ENCODE results near the gene APP. TPM values are rescaled to one million over a fixed set of nuclear protein-coding genes. Genes with fewer than 3 reads are reported as not detected.

APP gene
- total RNA-seq, 1 experiment from 2014 or later, result 266 TPM

- Histone ChIP-seq H3K79me2 (ENCODE audit: low read length) (no peaks in the 10 kb centered on the region), H3K4me1 (ENCODE audit: insufficient read depth, low read length) (no peaks in the 10 kb centered on the region), H4K20me1 (ENCODE audit: low read length) (no peaks in the 10 kb centered on the region), H3K36me3 (ENCODE audit: low read depth, low read length) (no peaks in the 10 kb centered on the region), H3K9ac (ENCODE audit: low read length) (no peak overlapping the region), H3K27ac (ENCODE audit: low read length) (no peak overlapping the region), H3K27me3 (ENCODE audit: low read length) (no peaks in the 10 kb centered on the region), H3F3A (ENCODE audit: low read length, unreplicated experiment) (no peaks in the 10 kb centered on the region), H3K4me3 (ENCODE audit: low read length) (no peak overlapping the region), H3K4me2 (ENCODE audit: low read length) (no peak overlapping the region), H2AFZ (ENCODE audit: low read length) (no peak overlapping the region), H3K9me3 (ENCODE audit: low read length) (no peaks in the 10 kb centered on the region), H3K9me2 (replicated peaks; ENCODE audit: low read length) (no peaks in the 10 kb centered on the region)
- ChIA-PET CTCF (no interaction called here), POLR2A (ENCODE audit: unreplicated experiment) (no interaction called here)
- intact Hi-C loops (cut with micrococcal nuclease), result no loop called here
- TF ChIP-seq EZH2phosphoT487 (IDR thresholded peaks at IDR 0.05; ENCODE audit: borderline replicate concordance, low read length), result no peak
- DNase-seq (no peak), ATAC-seq (no peak)
- BruUV-seq (replicated peaks), result no TSS peak
These were observed 313.1 kb downstream of the APP start for GRCh38 chr21:25857308-25858074.

GRCh38 chr21:25855576-25855975 lies 315.0 kb downstream of the APP start:
- DNase-seq, result no peak
- no peaks in the 10 kb centered on the region for H3K9me2 ChIP-seq (replicated peaks; ENCODE audit: low read length)
- CTCF ChIA-PET, result no interaction called here
- no TSS peak for BruUV-seq (replicated peaks)
- peaks cover 8% of the 10 kb centered on the region; the same call in 1 of the 2 replicates for H3K27me3 ChIP-seq (ENCODE audit: low read length)
- H3K4me3 ChIP-seq (ENCODE audit: low read length), result no peak overlapping the region
- H3K79me2 ChIP-seq (ENCODE audit: low read length), result no peaks in the 10 kb centered on the region
- no peaks in the 10 kb centered on the region for H4K20me1 ChIP-seq (ENCODE audit: low read length)
- H3F3A ChIP-seq (ENCODE audit: low read length, unreplicated experiment), result no peaks in the 10 kb centered on the region
- no peak overlapping the region for H3K9ac ChIP-seq (ENCODE audit: low read length)
- H3K4me2 ChIP-seq (ENCODE audit: low read length), result no peak overlapping the region
- ATAC-seq, result no peak
- TF ChIP-seq EZH2phosphoT487 (IDR thresholded peaks at IDR 0.05; ENCODE audit: borderline replicate concordance, low read length) (no peak), EZH2 (IDR thresholded peaks at IDR 0.05; ENCODE audit: low read length, unreplicated experiment) (no peak), CTCF (conservative IDR thresholded peaks at IDR 0.05; ENCODE audit: low read depth, low read length) (no peak)
- no peaks in the 10 kb centered on the region for H3K36me3 ChIP-seq (ENCODE audit: low read depth, low read length)
- POLR2A ChIA-PET (ENCODE audit: unreplicated experiment), result no interaction called here
- no peaks in the 10 kb centered on the region for H3K4me1 ChIP-seq (ENCODE audit: insufficient read depth, low read length)
- no peaks in the 10 kb centered on the region for H3K9me3 ChIP-seq (ENCODE audit: low read length)
- no peak overlapping the region for H2AFZ ChIP-seq (ENCODE audit: low read length)
- no peak overlapping the region for H3K27ac ChIP-seq (ENCODE audit: low read length)
- intact Hi-C loops (cut with micrococcal nuclease), result no loop called here

GRCh38 chr21:25850126-25850842 lies 320.3 kb downstream of the APP start:
- TF ChIP-seq EZH2 (IDR thresholded peaks at IDR 0.05; ENCODE audit: low read length, unreplicated experiment) (no peak), CTCF (conservative IDR thresholded peaks at IDR 0.05; ENCODE audit: low read depth, low read length) (no peak), EZH2phosphoT487 (IDR thresholded peaks at IDR 0.05; ENCODE audit: borderline replicate concordance, low read length) (no peak)
- Histone ChIP-seq H3K79me2 (ENCODE audit: low read length) (no peaks in the 10 kb centered on the region), H3K9ac (ENCODE audit: low read length) (no peak overlapping the region), H3K4me2 (ENCODE audit: low read length) (no peak overlapping the region), H3K36me3 (ENCODE audit: low read depth, low read length) (no peaks in the 10 kb centered on the region), H3K27me3 (ENCODE audit: low read length) (peaks cover 8% of the 10 kb centered on the region; the same call in 1 of the 2 replicates), H3K9me3 (ENCODE audit: low read length) (peaks cover 5% of the 10 kb centered on the region; the same call in 1 of the 2 replicates), H3K9me2 (replicated peaks; ENCODE audit: low read length) (no peaks in the 10 kb centered on the region), H2AFZ (ENCODE audit: low read length) (no peak overlapping the region), H3K4me3 (ENCODE audit: low read length) (no peak overlapping the region), H4K20me1 (ENCODE audit: low read length) (no peaks in the 10 kb centered on the region), H3K4me1 (ENCODE audit: insufficient read depth, low read length) (no peaks in the 10 kb centered on the region), H3K27ac (ENCODE audit: low read length) (no peak overlapping the region), H3F3A (ENCODE audit: low read length, unreplicated experiment) (no peaks in the 10 kb centered on the region)
- DNase-seq (no peak), ATAC-seq (no peak)
- BruUV-seq (replicated peaks), result no TSS peak
- intact Hi-C loops (cut with micrococcal nuclease), result loop anchor here (5.0 kb wide), 1 partner anchor 43 kb away; no protein-coding TSS in a partner anchor
- ChIA-PET CTCF (no interaction called here), POLR2A (ENCODE audit: unreplicated experiment) (no interaction called here)

All from PC-3 (cell line).